ENCODE data around the gene PCCA.

GRCh38 chr13:100510208-100510957, 421.5 kb downstream of the PCCA start:
- no peak for TF ChIP-seq PBX3 (IDR thresholded peaks at IDR 0.05)
- no peak for TF ChIP-seq BHLHE40 (IDR thresholded peaks at IDR 0.05; ENCODE audit: low read depth, low read length)
- TF ChIP-seq CTCF (IDR thresholded peaks at IDR 0.05): no peak
- TF ChIP-seq SREBF2 (IDR thresholded peaks at IDR 0.05): no peak
- TF ChIP-seq EP300 (IDR thresholded peaks at IDR 0.05): no peak
- TF ChIP-seq JUN (IDR thresholded peaks at IDR 0.05): no peak

All from A549 (cell line).